Stimulated activated CD4-positive, alpha-beta T cell treated with anti-CD3 and anti-CD28 coated beads, Interleukin-12 subunit alpha, Interleukin-12 subunit beta, amount 100 ng/mL, for 48 hours (primary cell): ENCODE data around the gene FPR1.
"Not testable (repeated sequence)": the region's sequence is repeated elsewhere in the genome, so short reads cannot be mapped to it uniquely, and the experiment has no call there.

Experiments
- DNase-seq, 3 donors: peaks; one replicate each; pipeline ENCODE4 v3.0.0-alpha.2; 2020; ENCODE audit warnings: low read depth in 2 of 3, low spot score in 1 of 3

FPR1 gene

GRCh38 chr19:51738523-51738922, 13.2 kb downstream of the FPR1 start:
- DNase-seq, result not testable (repeated sequence)

- DNase-seq, result no peak
Observed at GRCh38 chr19:51737924-51738323, 13.8 kb downstream of the FPR1 start.

GRCh38 chr19:51737389-51737788, 14.3 kb downstream of the FPR1 start:
- no peak for DNase-seq

- no peak for DNase-seq
Observed at GRCh38 chr19:51735759-51736449, 15.8 kb downstream of the FPR1 start.

- no peak for DNase-seq
Observed at GRCh38 chr19:51733742-51734522, 17.7 kb downstream of the FPR1 start.

- DNase-seq, result no peak
Observed at GRCh38 chr19:51729781-51730180, 21.9 kb downstream of the FPR1 start.

- DNase-seq, result no peak
Observed at GRCh38 chr19:51727349-51727880, 24.3 kb downstream of the FPR1 start.

GRCh38 chr19:51726049-51726448, 25.6 kb downstream of the FPR1 start:
- DNase-seq, result no peak

- DNase-seq, result no peak
Observed at GRCh38 chr19:51724543-51724942, 27.1 kb downstream of the FPR1 start.

GRCh38 chr19:51722492-51722891, 29.2 kb downstream of the FPR1 start:
- DNase-seq, result no peak

- no peak for DNase-seq
Observed at GRCh38 chr19:51721905-51722304, 29.8 kb downstream of the FPR1 start.

- DNase-seq, result no peak
Observed at GRCh38 chr19:51719251-51719988, 32.3 kb downstream of the FPR1 start.

GRCh38 chr19:51716925-51717324, 34.8 kb downstream of the FPR1 start:
- no peak for DNase-seq

- DNase-seq, result no peak
Observed at GRCh38 chr19:51715850-51716249, 35.8 kb downstream of the FPR1 start.

GRCh38 chr19:51714848-51715247, 36.8 kb downstream of the FPR1 start:
- no peak for DNase-seq

GRCh38 chr19:51713319-51714285, 38.1 kb downstream of the FPR1 start:
- no peak for DNase-seq

- no peak for DNase-seq
Observed at GRCh38 chr19:51712461-51713081, 39.1 kb downstream of the FPR1 start.

GRCh38 chr19:51711702-51712101, 40.0 kb downstream of the FPR1 start:
- no peak for DNase-seq

GRCh38 chr19:51710163-51710562, 41.5 kb downstream of the FPR1 start:
- DNase-seq, result no peak

GRCh38 chr19:51709575-51709974, 42.1 kb downstream of the FPR1 start:
- no peak for DNase-seq
